HL-60 (cell line): ENCODE results near the gene DCTPP1.

Experiments used
- CTCF ChIP-seq: IDR thresholded peaks from one replicate; pipeline ENCODE4 v1.5.1; 2011; ENCODE audit warnings: low read length, control low read depth, inconsistent platforms; ENCODE audit not compliant: insufficient read depth
- POLR2AphosphoS5 ChIP-seq: IDR thresholded peaks from 2 replicates; pipeline ENCODE4 v1.6.1; 2012; ENCODE audit warnings: low read depth

- no peak for TF ChIP-seq CTCF
- TF ChIP-seq POLR2AphosphoS5, result no peak
Observed at GRCh38 chr16:30377812-30378235, 52.0 kb downstream of the DCTPP1 start.
